Left ventricle myocardium inferior (tissue), 1 donor: ENCODE measurements around the gene SPTBN1. TPM values are rescaled to one million over a fixed set of nuclear protein-coding genes. Genes with fewer than 3 reads are reported as not detected.

Experiments
- DNase-seq: peaks from one replicate; pipeline ENCODE4 v3.0.0-alpha.2; 2020
- H3K27ac ChIP-seq: fragments of 200-600 bp; replicated peaks from 2 replicates; pipeline ENCODE4 v1.8.0; 2021
- H3K27me3 ChIP-seq: fragments of 200-600 bp; 2 replicates; pipeline ENCODE4 v1.8.0; 2021; ENCODE audit warnings: low read depth
- H3K36me3 ChIP-seq: fragments of 200-600 bp; 2 replicates; pipeline ENCODE4 v1.8.0; 2021
- H3K4me1 ChIP-seq: fragments of 200-600 bp; 2 replicates; pipeline ENCODE4 v1.8.0; 2021
- H3K4me3 ChIP-seq: fragments of 200-600 bp; 2 replicates; pipeline ENCODE4 v1.8.0; 2021; ENCODE audit warnings: mild to moderate bottlenecking, moderate library complexity
- H3K9me3 ChIP-seq: fragments of 200-600 bp; replicated peaks from 2 replicates; pipeline ENCODE4 v1.8.0; 2021
- intact Hi-C: fragments of 100-400 bp; cut with micrococcal nuclease; formaldehyde crosslinking; loops from one replicate; pipeline ENCODE4 v1.11.0; 2022
- total RNA-seq: library from RNA; stranded (reverse); fragmentation: NEBNext Ultra II Directional; extraction: Animal tissue kit (Norgen Biotek cat#: 25700); gene quantifications from one replicate; pipeline ENCODE4 v1.2.1, GENCODE V29; 2021
- TF ChIP-seq, protein P1 (sequence below): fragments of 200-600 bp; IDR thresholded peaks from 2 replicates; pipeline ENCODE4 v1.8.0; 2021; ENCODE audit warnings: antibody characterized with exemption, mild to moderate bottlenecking, borderline replicate concordance
- donor health status: DM: no; HTN: yes; CAD: no; lungs with severe emphysema.

SPTBN1 gene
- total RNA-seq, 1 donor from 2014 or later = 484 TPM

DNA sequence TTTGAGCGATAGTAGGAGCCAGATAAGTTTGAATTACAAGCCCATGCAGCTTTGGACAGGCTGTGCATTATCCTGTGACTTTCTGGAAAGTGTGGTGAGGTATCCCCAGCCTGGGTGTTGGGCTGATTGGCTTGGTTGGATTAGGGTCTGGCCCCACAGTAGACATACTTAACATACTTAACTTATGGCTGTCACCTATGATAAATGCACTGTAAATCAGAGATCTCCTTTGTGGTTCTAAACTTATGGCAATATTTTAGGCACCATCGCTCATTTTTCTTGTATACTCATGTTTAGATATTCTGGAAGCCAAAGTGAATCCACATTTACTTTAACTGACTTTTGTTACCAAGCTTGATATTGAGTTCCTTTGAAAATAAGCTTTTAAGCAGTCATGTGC is 54.8 kb downstream of the SPTBN1 start:
- intact Hi-C loops = no loop called here
- Histone ChIP-seq H3K27me3 (no peaks in the 10 kb centered on the region), H3K36me3 (peaks cover 10% of the 10 kb centered on the region), H3K27ac (peak overlapping the region; percentile 67), H3K9me3 (no peaks in the 10 kb centered on the region), H3K4me3 (no peak overlapping the region), H3K4me1 (peaks cover 100% of the 10 kb centered on the region)
- TF ChIP-seq, protein P1, sequence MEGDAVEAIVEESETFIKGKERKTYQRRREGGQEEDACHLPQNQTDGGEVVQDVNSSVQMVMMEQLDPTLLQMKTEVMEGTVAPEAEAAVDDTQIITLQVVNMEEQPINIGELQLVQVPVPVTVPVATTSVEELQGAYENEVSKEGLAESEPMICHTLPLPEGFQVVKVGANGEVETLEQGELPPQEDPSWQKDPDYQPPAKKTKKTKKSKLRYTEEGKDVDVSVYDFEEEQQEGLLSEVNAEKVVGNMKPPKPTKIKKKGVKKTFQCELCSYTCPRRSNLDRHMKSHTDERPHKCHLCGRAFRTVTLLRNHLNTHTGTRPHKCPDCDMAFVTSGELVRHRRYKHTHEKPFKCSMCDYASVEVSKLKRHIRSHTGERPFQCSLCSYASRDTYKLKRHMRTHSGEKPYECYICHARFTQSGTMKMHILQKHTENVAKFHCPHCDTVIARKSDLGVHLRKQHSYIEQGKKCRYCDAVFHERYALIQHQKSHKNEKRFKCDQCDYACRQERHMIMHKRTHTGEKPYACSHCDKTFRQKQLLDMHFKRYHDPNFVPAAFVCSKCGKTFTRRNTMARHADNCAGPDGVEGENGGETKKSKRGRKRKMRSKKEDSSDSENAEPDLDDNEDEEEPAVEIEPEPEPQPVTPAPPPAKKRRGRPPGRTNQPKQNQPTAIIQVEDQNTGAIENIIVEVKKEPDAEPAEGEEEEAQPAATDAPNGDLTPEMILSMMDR = no peak
- DNase-seq = no peak

DNA sequence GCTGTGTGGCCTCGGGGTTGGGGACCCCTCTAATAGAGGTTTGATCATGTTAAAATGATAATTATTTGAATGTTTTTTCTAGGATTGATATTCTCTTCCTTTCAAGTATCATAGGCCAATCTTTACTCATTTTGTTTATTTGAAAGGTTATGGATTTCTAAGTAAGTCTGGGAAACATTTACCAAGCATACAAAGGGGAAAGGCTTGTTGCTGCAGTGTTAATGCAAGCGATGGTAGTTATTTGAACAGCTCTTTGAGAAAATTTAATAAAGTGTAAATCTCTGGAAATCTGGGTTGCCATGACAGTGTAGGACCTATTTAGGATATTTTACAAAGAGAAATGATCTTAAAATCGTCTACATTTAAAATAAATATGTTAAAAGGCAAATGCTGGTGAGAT is 56.1 kb downstream of the SPTBN1 start:
- DNase-seq = no peak
- TF ChIP-seq, protein P1 = no peak
- H3K9me3 ChIP-seq = no peaks in the 10 kb centered on the region
- H3K27me3 ChIP-seq = no peaks in the 10 kb centered on the region
- peaks cover 11% of the 10 kb centered on the region for H3K36me3 ChIP-seq
- no peak overlapping the region for H3K4me3 ChIP-seq
- H3K4me1 ChIP-seq = peaks cover 100% of the 10 kb centered on the region
- H3K27ac ChIP-seq = no peak overlapping the region
- intact Hi-C loops = no loop called here

DNA sequence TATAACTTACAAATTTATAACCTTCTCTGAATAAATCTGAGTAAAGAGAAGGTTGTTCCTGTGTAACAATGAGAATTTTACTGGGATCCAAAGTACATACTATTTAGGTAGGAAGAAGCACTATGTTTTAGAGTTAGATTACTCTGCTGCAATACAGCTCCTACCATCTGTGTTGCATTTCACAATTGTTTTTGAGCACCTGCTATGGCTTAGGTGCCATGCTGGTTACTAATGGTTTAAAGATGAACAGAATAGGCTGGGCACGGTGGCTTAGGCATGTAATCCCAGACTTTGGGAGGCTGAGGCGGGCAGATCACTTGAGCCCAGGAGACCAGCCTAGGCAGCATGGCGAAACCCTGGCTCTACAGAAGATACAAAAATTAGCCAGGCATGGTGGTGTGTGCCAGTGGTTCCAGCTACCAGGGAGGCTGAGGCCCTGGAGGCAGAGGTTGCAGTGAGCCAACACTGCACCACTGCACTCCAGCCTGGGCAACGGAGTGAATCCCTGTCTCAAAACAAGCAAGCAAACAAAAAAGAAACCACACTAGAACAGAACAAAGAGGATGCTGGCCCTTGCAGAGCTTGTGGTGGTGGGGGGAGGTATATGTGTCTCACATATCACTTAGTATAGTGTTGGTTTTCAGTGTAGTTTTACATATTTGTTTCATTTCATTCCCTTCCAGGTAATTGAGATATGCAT is 56.7 kb downstream of the SPTBN1 start:
- H3K9me3 ChIP-seq = no peaks in the 10 kb centered on the region
- intact Hi-C loops = no loop called here
- H3K27ac ChIP-seq = peak overlapping the region; percentile 38
- no peak overlapping the region for H3K4me3 ChIP-seq
- DNase-seq = no peak
- peaks cover 11% of the 10 kb centered on the region for H3K36me3 ChIP-seq
- peaks cover 100% of the 10 kb centered on the region for H3K4me1 ChIP-seq
- TF ChIP-seq, protein P1 = no peak
- H3K27me3 ChIP-seq = no peaks in the 10 kb centered on the region

DNA sequence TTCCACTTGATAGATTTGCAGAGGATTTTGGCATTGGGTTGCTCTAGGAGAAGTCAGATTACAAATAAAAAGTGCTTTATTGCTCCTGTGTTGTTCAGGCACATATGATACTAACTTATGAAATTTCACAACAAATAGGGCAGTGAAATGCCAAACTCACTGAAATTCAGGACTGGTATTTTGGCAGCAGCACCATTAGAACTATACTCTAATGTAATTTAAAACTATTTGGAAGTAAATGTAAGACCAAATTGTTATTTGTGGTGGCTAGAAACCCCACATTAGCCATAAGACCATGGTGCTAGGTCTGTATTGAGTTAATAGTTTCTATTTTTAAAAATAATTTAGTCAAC is 57.2 kb downstream of the SPTBN1 start:
- Histone ChIP-seq H3K4me3 (no peak overlapping the region), H3K27ac (peak overlapping the region; percentile 38), H3K27me3 (no peaks in the 10 kb centered on the region), H3K9me3 (no peaks in the 10 kb centered on the region), H3K36me3 (peaks cover 11% of the 10 kb centered on the region), H3K4me1 (peaks cover 100% of the 10 kb centered on the region)
- TF ChIP-seq, protein P1 = no peak
- no peak for DNase-seq
- intact Hi-C loops = no loop called here

DNA sequence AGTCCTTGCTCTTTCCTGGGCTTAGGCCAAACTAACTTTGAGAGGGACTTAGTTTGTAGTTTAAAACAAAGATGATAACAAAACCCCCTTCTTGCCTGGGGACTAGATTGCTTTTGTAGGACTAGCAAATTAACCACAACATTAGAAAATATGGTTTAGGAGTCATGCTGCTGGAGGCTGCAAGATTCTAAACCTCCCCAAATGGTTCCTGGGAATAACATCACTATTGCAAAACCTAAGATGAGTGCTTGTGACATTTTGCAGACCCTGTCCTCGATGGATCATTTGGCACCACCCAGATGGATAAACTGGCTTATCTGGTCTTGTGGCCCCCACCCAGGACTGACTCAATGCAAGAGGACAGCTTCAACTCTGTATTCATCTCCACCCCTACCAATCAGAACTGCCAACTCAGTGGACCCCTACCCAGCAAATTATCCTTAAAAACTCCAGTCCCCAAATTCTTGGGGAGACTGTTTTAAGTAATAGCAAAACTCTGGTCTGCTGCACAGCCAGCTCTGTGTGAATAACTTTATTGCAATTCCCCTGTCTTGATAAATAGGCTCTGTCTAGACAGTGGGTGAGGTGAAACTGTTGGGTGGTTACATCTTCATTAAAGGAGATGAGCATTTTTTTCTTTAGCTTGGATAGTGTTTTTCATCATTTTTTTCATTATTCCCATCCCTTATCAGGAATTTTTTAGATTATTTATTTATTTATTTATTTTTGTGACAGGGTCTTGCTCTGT is 58.9 kb downstream of the SPTBN1 start:
- H3K27me3 ChIP-seq = no peaks in the 10 kb centered on the region
- TF ChIP-seq, protein P1 = no peak
- H3K36me3 ChIP-seq = peaks cover 11% of the 10 kb centered on the region
- H3K4me1 ChIP-seq = peaks cover 100% of the 10 kb centered on the region
- DNase-seq = no peak
- H3K27ac ChIP-seq = peak overlapping the region; percentile 38
- no peaks in the 10 kb centered on the region for H3K9me3 ChIP-seq
- intact Hi-C loops = no loop called here
- H3K4me3 ChIP-seq = no peak overlapping the region
